ENCODE measurements around the gene TCEANC2.

GRCh38 chr1:54105736-54106269 is 52.4 kb downstream of the TCEANC2 start:
- TF ChIP-seq REST (IDR thresholded peaks at IDR 0.05; ENCODE audit: insufficient read depth in 1 of 2, low read depth in 2 of 2, low read length in 2 of 2) (no peak), SIN3A (IDR thresholded peaks at IDR 0.05; ENCODE audit: borderline replicate concordance, insufficient read depth, low read length) (no peak), POLR2AphosphoS5 (IDR thresholded peaks at IDR 0.05; ENCODE audit: low read depth, low read length) (no peak)
